ENCODE data around the gene TALDO1.
"Not testable (repeated sequence)": the region's sequence is repeated elsewhere in the genome, so short reads cannot be mapped to it uniquely, and the experiment has no call there.

Gene TALDO1

GRCh38 chr11:737899-738298 is 9.4 kb upstream of the TALDO1 start:
- not testable (repeated sequence) for DNase-seq

- no peak for DNase-seq
Measured at GRCh38 chr11:742156-742546, 5.1 kb upstream of the TALDO1 start.

- DNase-seq: no peak
Measured at GRCh38 chr11:742571-743201, 4.6 kb upstream of the TALDO1 start.

- DNase-seq: no peak
Measured at GRCh38 chr11:745428-745827, 1.8 kb upstream of the TALDO1 start.

- DNase-seq: no peak
Measured at GRCh38 chr11:746289-747157, 741 bp upstream of the TALDO1 start.

- no peak for DNase-seq
Measured at GRCh38 chr11:748007-748359, 719 bp downstream of the TALDO1 start.

GRCh38 chr11:749731-750130 is 2.5 kb downstream of the TALDO1 start:
- no peak for DNase-seq

GRCh38 chr11:760236-760635 is 13.0 kb downstream of the TALDO1 start:
- DNase-seq: no peak

GRCh38 chr11:761526-762108 is 14.4 kb downstream of the TALDO1 start:
- no peak for DNase-seq

GRCh38 chr11:762421-763072 is 15.3 kb downstream of the TALDO1 start:
- peak; percentile 18 to 29 for DNase-seq

- DNase-seq: peak in 1 of 2 experiments; percentile 32
Measured at GRCh38 chr11:763073-763463, 15.8 kb downstream of the TALDO1 start.

GRCh38 chr11:763549-764321 is 16.5 kb downstream of the TALDO1 start:
- DNase-seq: no peak

- DNase-seq: no peak
Measured at GRCh38 chr11:764322-765024, 17.2 kb downstream of the TALDO1 start.

GRCh38 chr11:765025-765801 is 17.9 kb downstream of the TALDO1 start:
- DNase-seq: no peak

GRCh38 chr11:765802-766091 is 18.5 kb downstream of the TALDO1 start:
- no peak for DNase-seq

GRCh38 chr11:766106-766935 is 19.1 kb downstream of the TALDO1 start:
- DNase-seq: no peak

- DNase-seq: no peak
Measured at GRCh38 chr11:766936-767210, 19.6 kb downstream of the TALDO1 start.

GRCh38 chr11:767238-767637 is 20.0 kb downstream of the TALDO1 start:
- no peak for DNase-seq

- DNase-seq: no peak
Measured at GRCh38 chr11:769887-770641, 22.8 kb downstream of the TALDO1 start.

All from NCI-H187 (cell line).